ENCODE data around the gene C10orf90.

GRCh38 chr10:126397156-126397555, 273.3 kb downstream of the C10orf90 start:
- TF ChIP-seq CTCF (IDR thresholded peaks at IDR 0.05) (no peak), POLR2A (IDR thresholded peaks at IDR 0.05) (no peak), POLR2AphosphoS5 (IDR thresholded peaks at IDR 0.05) (no peak)
